H1 (cell line): ENCODE results near the gene LHFPL6. TPM values are rescaled to one million over a fixed set of nuclear protein-coding genes. Genes with fewer than 3 reads are reported as not detected.
A peak's percentile ranks its signal among the peaks of the same experiment; 100 is the strongest.

Experiments used
- CTCF ChIA-PET: fragments of 300-600 bp; sonication (Branson Sonifier 250); formaldehyde crosslinking; loops from one replicate; lab custom pipeline; 2021; ENCODE audit not compliant: partially characterized antibody; lab: Charles Lee
- POLR2A ChIA-PET: fragments of 300-600 bp; sonication (Branson Sonifier 250); formaldehyde crosslinking; loops from one replicate; lab custom pipeline; 2021; ENCODE audit warnings: inconsistent platforms; ENCODE audit not compliant: partially characterized antibody; lab: Charles Lee
- DNase-seq, 2 experiments: peaks; one replicate each; pipeline versions ENCODE4 v3.0.0 to v3.0.0-alpha.2; 2010 to 2022; ENCODE audit warnings: low spot score in 2 of 2, low read depth in 1 of 2, mixed read lengths in 1 of 2
- FAIRE-seq: peaks from 2 replicates; lab custom pipeline; 2011; peaks lifted over from hg19 to GRCh38; lab: Jason Lieb, UNC
- H2AFZ ChIP-seq: 2 replicates; pipeline ENCODE4 v1.8.1; 2012; ENCODE audit warnings: low read length, inconsistent platforms
- H2AK5ac ChIP-seq: 2 replicates; pipeline ENCODE4 v1.6.1; 2013; ENCODE audit warnings: low read depth, low read length
- H2BK120ac ChIP-seq: replicated peaks from 2 replicates; pipeline ENCODE3; 2013; ENCODE audit warnings: low read depth, low read length, inconsistent platforms
- H2BK12ac ChIP-seq: 2 replicates; pipeline ENCODE4 v1.6.1; 2013; ENCODE audit warnings: low read depth, low read length
- H2BK15ac ChIP-seq: 2 replicates; pipeline ENCODE4 v1.6.1; 2013; ENCODE audit warnings: low read length
- H2BK20ac ChIP-seq: 2 replicates; pipeline ENCODE4 v1.6.1; 2013; ENCODE audit warnings: low read length
- H2BK5ac ChIP-seq: 2 replicates; pipeline ENCODE4 v1.6.1; 2013; ENCODE audit warnings: low read depth, low read length
- H3K14ac ChIP-seq: 2 replicates; pipeline ENCODE4 v1.6.1; 2013; ENCODE audit warnings: inconsistent platforms; ENCODE audit not compliant: insufficient read length
- H3K18ac ChIP-seq: 2 replicates; pipeline ENCODE4 v1.6.1; 2013; ENCODE audit warnings: low read length; ENCODE audit errors: extremely low read depth
- H3K23ac ChIP-seq: 2 replicates; pipeline ENCODE4 v1.6.1; 2013; ENCODE audit warnings: inconsistent platforms; ENCODE audit not compliant: insufficient read length
- H3K23me2 ChIP-seq: 2 replicates; pipeline ENCODE4 v1.6.1; 2013; ENCODE audit warnings: low read depth, low read length
- H3K27ac ChIP-seq: 2 replicates; pipeline ENCODE4 v1.6.1; 2011; ENCODE audit warnings: low read depth, low read length, inconsistent platforms
- H3K27me3 ChIP-seq, 4 experiments: replicated peaks in 1 of 4; 1 replicate in 1 of 4; 2 replicates in 3 of 4; pipeline versions ENCODE4 v1.6.1 to v1.8.1; 2011 to 2013; ENCODE audit warnings: low read length in 3 of 4, mild to moderate bottlenecking in 3 of 4, inconsistent platforms in 2 of 4, mixed read lengths in 2 of 4, moderate library complexity in 1 of 4; ENCODE audit not compliant: control insufficient read depth in 3 of 4, insufficient read depth in 3 of 4; ENCODE audit errors: extremely low read depth in 1 of 4
- H3K36me3 ChIP-seq, 4 experiments: 2 replicates each; pipeline versions ENCODE4 v1.6.1 to v1.8.1; 2011 to 2013; ENCODE audit warnings: mild to moderate bottlenecking in 4 of 4, low read length in 3 of 4, moderate library complexity in 2 of 4, control low read depth in 1 of 4, inconsistent platforms in 1 of 4; ENCODE audit not compliant: insufficient read depth in 4 of 4, control insufficient read depth in 2 of 4
- H3K4ac ChIP-seq: replicated peaks from 2 replicates; pipeline ENCODE3; 2013; ENCODE audit warnings: low read length, low read depth, mixed read lengths, inconsistent platforms; ENCODE audit not compliant: insufficient read length
- H3K4me1 ChIP-seq, 4 experiments: replicated peaks in 1 of 4; 1 replicate in 1 of 4; 2 replicates in 3 of 4; pipeline versions ENCODE4 v1.6.1 to v1.8.1; 2011 to 2013; ENCODE audit warnings: low read length in 3 of 4, inconsistent platforms in 2 of 4, mixed read lengths in 1 of 4; ENCODE audit not compliant: insufficient read depth in 4 of 4, control insufficient read depth in 3 of 4
- H3K4me2 ChIP-seq, 2 experiments: 2 replicates each; pipeline versions ENCODE4 v1.6.1 to v1.8.1; 2011 to 2013; ENCODE audit warnings: low read depth in 2 of 2, low read length in 2 of 2, control low read depth in 1 of 2, inconsistent platforms in 1 of 2, mild to moderate bottlenecking in 1 of 2; ENCODE audit not compliant: insufficient read depth in 1 of 2
- H3K4me3 ChIP-seq, 4 experiments: fragments of 200-600, 300-600 bp in 1 of 4; sonication (generic), shearing (Covaris generic), sonication (Bioruptor Twin) in 1 of 4; 2 replicates each; pipeline versions ENCODE4 v1.5.1 to v1.8.1; 2011 to 2016; ENCODE audit warnings: low read length in 4 of 4, low read depth in 3 of 4, control low read depth in 2 of 4, inconsistent platforms in 2 of 4, mild to moderate bottlenecking in 2 of 4, mixed read lengths in 1 of 4, moderate library complexity in 1 of 4; ENCODE audit not compliant: insufficient read depth in 2 of 4; ENCODE audit errors: extremely low read depth in 1 of 4
- H3K56ac ChIP-seq: replicated peaks from 2 replicates; pipeline ENCODE3; 2013; ENCODE audit warnings: low read depth, mild to moderate bottlenecking, mixed read lengths, low read length, inconsistent platforms; ENCODE audit not compliant: insufficient read length
- H3K79me1 ChIP-seq: 2 replicates; pipeline ENCODE4 v1.6.1; 2013; ENCODE audit warnings: low read depth, low read length, control low read depth
- H3K79me2 ChIP-seq, 2 experiments: 2 replicates each; pipeline versions ENCODE4 v1.6.1 to v1.8.1; 2012 to 2013; ENCODE audit warnings: low read length in 2 of 2, mild to moderate bottlenecking in 2 of 2, inconsistent platforms in 1 of 2; ENCODE audit not compliant: insufficient read depth in 2 of 2, control insufficient read depth in 1 of 2
- H3K9ac ChIP-seq, 4 experiments: replicated peaks in 1 of 4; 1 replicate in 1 of 4; 2 replicates in 3 of 4; pipeline versions ENCODE4 v1.6.1 to v1.8.1; 2011 to 2013; ENCODE audit warnings: low read depth in 3 of 4, low read length in 3 of 4, control low read depth in 2 of 4, mild to moderate bottlenecking in 2 of 4, moderate library complexity in 2 of 4, inconsistent platforms in 1 of 4; ENCODE audit errors: extremely low read depth in 1 of 4
- H3K9me3 ChIP-seq, 2 experiments: 2 replicates each; pipeline versions ENCODE4 v1.6.1 to v1.8.1; 2012 to 2013; ENCODE audit warnings: mild to moderate bottlenecking in 2 of 2, moderate library complexity in 2 of 2, control low read depth in 1 of 2, inconsistent platforms in 1 of 2, low read depth in 1 of 2, low read length in 1 of 2, mixed read lengths in 1 of 2; ENCODE audit not compliant: insufficient read depth in 2 of 2
- H4K20me1 ChIP-seq, 2 experiments: replicated peaks in 1 of 2; 2 replicates each; pipeline versions ENCODE3 to v1.8.1; 2011 to 2013; ENCODE audit warnings: inconsistent platforms in 2 of 2, low read length in 2 of 2, mild to moderate bottlenecking in 1 of 2; ENCODE audit not compliant: insufficient read depth in 2 of 2, control insufficient read depth in 1 of 2
- H4K5ac ChIP-seq: 2 replicates; pipeline ENCODE4 v1.6.1; 2013; ENCODE audit warnings: low read length, low read depth, mixed read lengths, inconsistent platforms; ENCODE audit not compliant: insufficient read length
- H4K8ac ChIP-seq: 2 replicates; pipeline ENCODE4 v1.8.0; 2013; ENCODE audit warnings: mild to moderate bottlenecking, moderate library complexity, low read length, inconsistent platforms; ENCODE audit not compliant: insufficient read depth; ENCODE audit errors: extremely low read depth
- H4K91ac ChIP-seq: replicated peaks from 2 replicates; pipeline ENCODE3; 2013; ENCODE audit warnings: low read length, mixed read lengths, inconsistent platforms; ENCODE audit not compliant: insufficient read length
- BRCA1 ChIP-seq: IDR thresholded peaks from 2 replicates; pipeline ENCODE4 v1.6.1; 2012; ENCODE audit warnings: low read depth, low read length, improper control_type of control experiment
- CEBPB ChIP-seq: IDR thresholded peaks from 2 replicates; pipeline ENCODE4 v1.6.1; 2012; ENCODE audit warnings: low read depth, low read length
- EP300 ChIP-seq, 2 experiments: IDR thresholded peaks; 1 replicate in 1 of 2; 2 replicates in 1 of 2; pipeline ENCODE4 v1.6.1; 2011 to 2012; ENCODE audit warnings: low read depth in 2 of 2, low read length in 2 of 2, mild to moderate bottlenecking in 2 of 2, borderline replicate concordance in 1 of 2, inconsistent platforms in 1 of 2, moderate library complexity in 1 of 2
- FOSL1 ChIP-seq: IDR thresholded peaks from 2 replicates; pipeline ENCODE4 v1.6.1; 2011; ENCODE audit warnings: mild to moderate bottlenecking, low read depth, low read length, moderate library complexity; ENCODE audit not compliant: insufficient read depth
- HDAC2 ChIP-seq, 2 experiments: fragments of 300-600 bp in 1 of 2; sonication (generic) in 1 of 2; IDR thresholded peaks; 2 replicates each; pipeline ENCODE4 v1.6.1; 2011 to 2012; ENCODE audit warnings: low read depth in 2 of 2, low read length in 2 of 2, mild to moderate bottlenecking in 2 of 2, moderate library complexity in 2 of 2, borderline replicate concordance in 1 of 2, inconsistent platforms in 1 of 2
- POU5F1 ChIP-seq: IDR thresholded peaks from 2 replicates; pipeline ENCODE4 v1.6.1; 2011; ENCODE audit warnings: low read depth, mild to moderate bottlenecking, low read length, moderate library complexity
- SP4 ChIP-seq: IDR thresholded peaks from 2 replicates; pipeline ENCODE4 v1.6.1; 2012; ENCODE audit warnings: low read length, inconsistent platforms
- SRF ChIP-seq: IDR thresholded peaks from 2 replicates; pipeline ENCODE4 v1.6.1; 2011; ENCODE audit warnings: mild to moderate bottlenecking, low read depth, low read length, moderate library complexity
- USF2 ChIP-seq: IDR thresholded peaks from 2 replicates; pipeline ENCODE4 v1.6.1; 2011; ENCODE audit warnings: low read length, improper control_type of control experiment
- WGBS, 2 experiments: shearing (Covaris generic) in 1 of 2; methylation state at CpG; one replicate each; pipeline versions ENCODE4 v1.1.6 to v1.1.7; 2013 to 2015; ENCODE audit warnings: low lambda C conversion rate in 2 of 2, mixed read lengths in 2 of 2, inconsistent platforms in 1 of 2, low coverage in 1 of 2, missing lambda C conversion rate in 1 of 2; ENCODE audit not compliant: insufficient replicate concordance in 2 of 2, insufficient coverage in 1 of 2, insufficient read length in 1 of 2; ENCODE audit errors: extremely low coverage in 1 of 2, missing lambda C conversion rate in 1 of 2; 5-methylcytosine and 5-hydroxymethylcytosine counted together
- polyA plus RNA-seq, 7 experiments: library from polyadenylated mRNA; depleted of rRNA in 3 of 7; stranded (reverse) in 5 of 7; unstranded in 2 of 7; fragments of >200 nt in 5 of 7; fragments of 200-250 nt in 2 of 7; gene quantifications; 1 replicate in 5 of 7; 2 replicates in 1 of 7; 4 replicates in 1 of 7; pipeline versions ENCODE4 v1.2.1 to v1.2.3, GENCODE V29; 2011 to 2013; ENCODE audit warnings: missing spikeins in 2 of 7, mixed read lengths in 2 of 7
- total RNA-seq: library from RNA; stranded (reverse); fragmentation: NEBNext Ultra II Directional; extraction: Animal tissue kit (Norgen Biotek cat#: 25700); gene quantifications from 2 replicates; pipeline ENCODE4 v1.2.1, GENCODE V29; 2021

Gene LHFPL6
- total and polyA plus RNA-seq, 2 of the 8 experiments (the other 6 are each of a cell fraction or from before 2014, with no cell fraction given) = 7.6 to 17.0 TPM

GRCh38 chr13:39347926-39348901, 254.8 kb downstream of the LHFPL6 start:
- Histone ChIP-seq H2BK120ac (no peak overlapping the region), H2BK5ac (no peak overlapping the region; the same call in 1 of the 2 replicates), H3K79me1 (no peaks in the 10 kb centered on the region), H3K23ac (no peak overlapping the region), H2BK12ac (no peak overlapping the region), H3K4me1 (peaks cover 2 to 15% (median 7%) of the 10 kb centered on the region in 4 experiments; a peak in 5 of 7 replicates), H3K4ac (no peak overlapping the region), H3K18ac (no peak overlapping the region), H4K20me1 (peaks cover 0 to 2% of the 10 kb centered on the region in 2 experiments), H2AFZ (no peak overlapping the region), H3K4me3 (peak overlapping the region in 1 of 4 experiments; percentile 21; a peak in 1 of 8 replicates), H3K9ac (no peak overlapping the region), H3K79me2 (no peaks in the 10 kb centered on the region), H3K27me3 (peaks cover 2 to 23% (median 12%) of the 10 kb centered on the region in 4 experiments; a peak in 6 of 7 replicates), H3K56ac (no peak overlapping the region), H3K23me2 (no peaks in the 10 kb centered on the region; the same call in 1 of the 2 replicates), H4K8ac (no peak overlapping the region), H3K14ac (no peak overlapping the region), H3K9me3 (no peaks in the 10 kb centered on the region), H3K36me3 (no peaks in the 10 kb centered on the region), H2BK15ac (no peak overlapping the region), H4K5ac (no peak overlapping the region), H4K91ac (no peak overlapping the region), H2AK5ac (no peak overlapping the region), H3K4me2 (peak overlapping the region; percentile 7 to 27; a peak in 2 of 4 replicates), H3K27ac (no peak overlapping the region), H2BK20ac (no peak overlapping the region)
- ChIA-PET POLR2A (no interaction called here), CTCF (interaction anchor here (0.7 to 2.4 kb wide), 7 partner anchors 10 to 358 kb away, joined by 3 to 8 read pairs (median 5); no protein-coding TSS in a partner anchor)
- FAIRE-seq (peak; percentile 97), DNase-seq (peak; percentile 29 to 52)
- WGBS, 2 experiments = 32% methylated on average over 9 of the region's 9 CpGs; no CpG with 5 or more reads in 1 of the 2 experiments
- TF ChIP-seq POU5F1 (no peak), SP4 (no peak), FOSL1 (no peak), SRF (no peak), USF2 (no peak), CEBPB (no peak), EP300 (IDR thresholded peaks at IDR 0.05; ENCODE audit: borderline replicate concordance in 1 of 2, low read depth in 2 of 2, low read length in 2 of 2) (peak in 1 of 2 experiments; percentile 60; a peak in 1 of 3 replicates), BRCA1 (no peak), HDAC2 (IDR thresholded peaks at IDR 0.05; ENCODE audit: borderline replicate concordance in 1 of 2, low read depth in 2 of 2, low read length in 2 of 2) (peak; percentile 82 to 92; a peak in 3 of 4 replicates)
